SU-DHL-6 (cell line): ENCODE data around the gene ANTXR2.

Experiments used
- CTCF ChIP-seq: fragments of 200-600 bp; sonication (generic); IDR thresholded peaks from one replicate; pipeline ENCODE4 v1.5.1; 2017; ENCODE audit warnings: antibody characterized with exemption, mild to moderate bottlenecking, low read length, moderate library complexity; ENCODE audit not compliant: insufficient read depth, poor library complexity, severe bottlenecking
- EZH2phosphoT487 ChIP-seq: fragments of 200-600 bp; sonication (generic), shearing (Covaris generic); conservative IDR thresholded peaks from 2 replicates; pipeline ENCODE4 v1.6.1; 2018; ENCODE audit warnings: mild to moderate bottlenecking, antibody characterized with exemption, low read length, moderate library complexity, mixed read lengths

GRCh38 chr4:80006935-80007744 is 65.9 kb downstream of the ANTXR2 start:
- no peak for TF ChIP-seq CTCF
- no peak for TF ChIP-seq EZH2phosphoT487
